ENCODE results near the gene SLC25A25.

SLC25A25 gene

GRCh38 chr9:128087262-128087661 is 19.2 kb downstream of the SLC25A25 start:
- FAIRE-seq (no peak), DNase-seq (ENCODE audit: insufficient read length, low spot score) (no peak)
- TF ChIP-seq POU2F2 (IDR thresholded peaks at IDR 0.05; ENCODE audit: low read depth, low read length) (no peak), TAF1 (IDR thresholded peaks at IDR 0.05; ENCODE audit: low read depth, low read length) (no peak), POLR2AphosphoS5 (IDR thresholded peaks at IDR 0.05; ENCODE audit: low read depth, low read length) (no peak), PAX5 (IDR thresholded peaks at IDR 0.05; ENCODE audit: insufficient read depth, low read length, severe bottlenecking) (no peak), SPI1 (IDR thresholded peaks at IDR 0.05; ENCODE audit: low read depth, low read length) (no peak), POLR2A (IDR thresholded peaks at IDR 0.05; ENCODE audit: low read depth, low read length) (no peak)

GRCh38 chr9:128088253-128088945 is 20.4 kb downstream of the SLC25A25 start:
- no peak for FAIRE-seq
- no peak for DNase-seq (ENCODE audit: insufficient read length, low spot score)
- TF ChIP-seq TAF1 (IDR thresholded peaks at IDR 0.05; ENCODE audit: low read depth, low read length): no peak
- TF ChIP-seq POLR2AphosphoS5 (IDR thresholded peaks at IDR 0.05; ENCODE audit: low read depth, low read length): no peak

DNA sequence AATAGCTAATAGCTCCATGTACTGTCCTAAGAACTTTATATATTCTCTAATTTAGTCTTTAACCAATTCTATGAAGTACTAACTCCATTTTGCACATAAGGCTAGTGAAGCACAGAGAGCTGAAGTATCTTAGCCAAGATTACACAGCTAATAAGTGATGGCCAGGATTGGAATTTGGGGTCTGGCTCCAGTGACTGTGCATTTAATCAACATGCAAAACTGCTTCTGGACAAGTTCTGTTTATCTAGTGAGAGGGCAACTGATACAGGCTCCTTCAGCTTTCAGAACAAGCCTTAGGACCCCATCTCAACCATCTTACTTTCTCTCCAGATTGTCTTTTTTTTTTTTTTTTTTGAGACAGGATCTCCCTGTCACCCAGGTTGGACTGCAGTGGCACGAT is 21.3 kb downstream of the SLC25A25 start:
- DNase-seq (ENCODE audit: insufficient read length, low spot score) (no peak), FAIRE-seq (no peak)
- TF ChIP-seq TAF1 (IDR thresholded peaks at IDR 0.05; ENCODE audit: low read depth, low read length) (no peak), PAX5 (IDR thresholded peaks at IDR 0.05; ENCODE audit: insufficient read depth, low read length, severe bottlenecking) (no peak), SPI1 (IDR thresholded peaks at IDR 0.05; ENCODE audit: low read depth, low read length) (no peak), POLR2A (IDR thresholded peaks at IDR 0.05; ENCODE audit: low read depth, low read length) (no peak), POLR2AphosphoS5 (IDR thresholded peaks at IDR 0.05; ENCODE audit: low read depth, low read length) (no peak), POU2F2 (IDR thresholded peaks at IDR 0.05; ENCODE audit: low read depth, low read length) (no peak)

GRCh38 chr9:128091144-128091543 is 23.1 kb downstream of the SLC25A25 start:
- TF ChIP-seq PAX5 (IDR thresholded peaks at IDR 0.05; ENCODE audit: insufficient read depth, low read length, severe bottlenecking) (no peak), POLR2A (IDR thresholded peaks at IDR 0.05; ENCODE audit: low read depth, low read length) (no peak), POU2F2 (IDR thresholded peaks at IDR 0.05; ENCODE audit: low read depth, low read length) (no peak), SPI1 (IDR thresholded peaks at IDR 0.05; ENCODE audit: low read depth, low read length) (no peak), TAF1 (IDR thresholded peaks at IDR 0.05; ENCODE audit: low read depth, low read length) (no peak), POLR2AphosphoS5 (IDR thresholded peaks at IDR 0.05; ENCODE audit: low read depth, low read length) (no peak)
- no peak for DNase-seq (ENCODE audit: insufficient read length, low spot score)

DNA sequence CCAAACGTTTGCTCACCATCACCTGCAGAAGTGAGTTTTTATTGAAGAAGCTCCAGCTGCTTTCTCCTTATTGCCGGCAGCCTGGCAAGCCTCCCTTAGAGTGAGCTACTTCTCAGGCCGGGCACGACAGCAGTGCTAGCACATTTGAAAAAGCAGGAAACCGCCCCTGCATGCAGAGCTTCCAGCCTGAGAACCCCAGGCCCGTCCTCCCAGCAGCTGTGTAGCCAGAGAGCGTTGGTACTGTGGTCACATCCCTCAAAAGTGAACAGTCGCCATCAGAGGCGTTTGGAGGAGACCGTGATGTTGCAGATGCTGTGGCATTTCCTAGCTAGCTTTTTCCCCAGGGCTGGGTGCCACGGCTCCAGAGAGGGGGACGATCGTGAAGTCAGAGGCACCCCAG is 23.5 kb downstream of the SLC25A25 start:
- no peak for DNase-seq (ENCODE audit: insufficient read length, low spot score)
- TF ChIP-seq SPI1 (IDR thresholded peaks at IDR 0.05; ENCODE audit: low read depth, low read length): no peak
- no peak for TF ChIP-seq POLR2AphosphoS5 (IDR thresholded peaks at IDR 0.05; ENCODE audit: low read depth, low read length)
- TF ChIP-seq POLR2A (IDR thresholded peaks at IDR 0.05; ENCODE audit: low read depth, low read length): no peak
- no peak for TF ChIP-seq TAF1 (IDR thresholded peaks at IDR 0.05; ENCODE audit: low read depth, low read length)
- TF ChIP-seq PAX5 (IDR thresholded peaks at IDR 0.05; ENCODE audit: insufficient read depth, low read length, severe bottlenecking): no peak
- TF ChIP-seq POU2F2 (IDR thresholded peaks at IDR 0.05; ENCODE audit: low read depth, low read length): no peak
- FAIRE-seq: no peak

More at GRCh38 chr9:128091144-128091543, 23.1 kb downstream of the SLC25A25 start:
- FAIRE-seq: no peak

DNA sequence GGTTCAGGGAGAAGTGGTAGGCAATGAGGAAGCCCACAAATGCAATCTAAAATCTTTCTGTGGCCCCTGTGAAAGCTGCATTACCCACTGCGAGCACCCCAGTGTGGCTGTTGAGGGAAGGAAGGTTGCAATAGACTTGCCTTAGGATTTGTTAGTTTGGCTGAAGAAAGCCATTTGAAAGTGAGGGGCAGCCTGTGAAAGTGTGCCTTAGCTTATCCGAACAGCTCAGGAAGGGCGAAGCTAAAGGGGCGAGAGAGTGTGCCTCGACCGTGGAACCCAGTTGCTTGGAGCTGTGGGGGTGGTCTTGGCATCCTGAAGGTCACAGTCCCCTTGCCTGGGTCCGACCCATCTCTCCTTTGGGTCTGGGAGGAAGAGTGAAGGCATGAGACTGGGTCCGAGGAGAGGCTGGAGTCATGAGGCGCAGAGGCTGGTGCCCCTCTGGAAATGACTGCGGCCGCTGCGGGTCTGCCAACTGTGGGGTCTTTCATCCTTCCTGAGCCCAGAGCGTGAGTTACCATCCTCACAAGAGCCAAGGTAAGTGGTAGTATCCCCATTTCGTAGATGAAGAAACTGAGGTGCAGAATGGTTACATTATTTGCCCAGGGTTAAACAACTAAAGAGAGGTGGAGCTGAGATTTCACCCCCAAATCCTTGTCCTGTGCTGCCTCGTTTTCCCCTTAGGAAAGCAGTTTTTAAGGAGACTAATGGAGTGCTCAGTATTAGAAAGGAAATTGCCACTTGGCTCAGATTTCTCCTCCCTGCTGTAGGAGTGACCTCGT is 24.4 kb downstream of the SLC25A25 start:
- TF ChIP-seq SPI1 (IDR thresholded peaks at IDR 0.05; ENCODE audit: low read depth, low read length): no peak
- TF ChIP-seq PAX5 (IDR thresholded peaks at IDR 0.05; ENCODE audit: insufficient read depth, low read length, severe bottlenecking): no peak
- no peak for TF ChIP-seq TAF1 (IDR thresholded peaks at IDR 0.05; ENCODE audit: low read depth, low read length)
- TF ChIP-seq POLR2A (IDR thresholded peaks at IDR 0.05; ENCODE audit: low read depth, low read length): no peak
- no peak for FAIRE-seq
- DNase-seq (ENCODE audit: insufficient read length, low spot score): no peak

DNA sequence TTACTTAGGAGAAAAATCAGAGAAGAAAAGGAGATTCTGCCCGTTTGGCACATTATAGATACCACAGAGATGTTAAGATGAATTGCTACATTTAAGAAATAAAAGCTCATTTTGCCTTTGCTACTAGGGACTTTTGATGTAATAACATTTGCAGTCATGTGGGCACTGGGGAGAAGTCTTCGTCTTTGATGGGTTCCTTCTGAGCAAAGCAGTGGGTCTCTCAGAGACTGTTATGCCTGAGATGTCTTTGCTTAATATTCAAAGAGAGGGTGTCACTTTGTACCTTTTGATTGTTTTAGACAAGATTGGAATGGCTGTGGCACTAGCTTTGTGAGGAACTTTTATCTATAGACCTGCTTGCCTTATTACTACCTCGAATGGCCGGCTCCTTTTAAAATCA is 25.0 kb downstream of the SLC25A25 start:
- FAIRE-seq (no peak), DNase-seq (ENCODE audit: insufficient read length, low spot score) (no peak)
- no peak for TF ChIP-seq POU2F2 (IDR thresholded peaks at IDR 0.05; ENCODE audit: low read depth, low read length)
- no peak for TF ChIP-seq SPI1 (IDR thresholded peaks at IDR 0.05; ENCODE audit: low read depth, low read length)

DNA sequence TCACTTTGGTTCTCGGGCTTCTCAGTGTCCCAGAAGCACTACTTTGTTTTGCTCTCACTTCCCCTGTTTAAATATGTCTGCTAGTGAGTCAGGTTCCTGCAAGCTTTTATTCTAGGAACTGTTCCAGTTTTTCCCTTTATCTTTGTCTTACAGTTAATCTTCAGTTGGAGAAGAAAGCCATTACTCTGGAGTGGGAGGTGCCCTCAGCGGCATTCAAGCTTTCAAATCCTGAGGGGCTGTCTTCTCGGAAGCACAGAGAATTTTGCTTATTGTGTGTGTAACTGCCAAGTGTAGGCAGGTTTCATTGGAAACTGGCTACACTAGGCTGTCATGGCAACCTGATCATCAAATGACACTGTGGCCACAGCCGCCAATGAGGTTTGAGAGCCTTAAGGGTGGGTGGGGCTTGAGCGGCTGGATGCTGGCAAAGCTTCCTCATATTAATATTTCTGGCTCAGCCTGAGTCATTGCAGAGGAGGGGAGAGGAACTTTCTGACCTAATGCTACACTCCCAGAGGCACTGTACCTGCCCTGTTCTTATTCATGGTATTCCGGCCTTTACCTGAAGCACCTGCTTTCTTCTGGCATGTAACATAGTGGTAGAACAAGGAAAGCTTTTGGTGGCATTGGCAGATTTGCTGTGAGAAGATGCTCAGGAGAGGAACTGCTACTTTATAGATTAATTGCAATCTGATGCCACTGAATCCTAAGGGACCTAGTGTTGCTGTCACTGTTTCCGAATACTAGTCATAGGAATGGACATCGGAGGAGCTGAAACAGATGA is 26.3 kb downstream of the SLC25A25 start:
- peak; percentile 45 for FAIRE-seq
- TF ChIP-seq POLR2A (IDR thresholded peaks at IDR 0.05; ENCODE audit: low read depth, low read length) (0 out of 2 replicates have a peak, but pooled peaks have one; percentile 30), SPI1 (IDR thresholded peaks at IDR 0.05; ENCODE audit: low read depth, low read length) (peak; percentile 83), POLR2AphosphoS5 (IDR thresholded peaks at IDR 0.05; ENCODE audit: low read depth, low read length) (no peak), POU2F2 (IDR thresholded peaks at IDR 0.05; ENCODE audit: low read depth, low read length) (no peak)

GRCh38 chr9:128094950-128095544 is 27.0 kb downstream of the SLC25A25 start:
- no peak for FAIRE-seq
- no peak for DNase-seq (ENCODE audit: insufficient read length, low spot score)
- TF ChIP-seq TAF1 (IDR thresholded peaks at IDR 0.05; ENCODE audit: low read depth, low read length) (no peak), POLR2A (IDR thresholded peaks at IDR 0.05; ENCODE audit: low read depth, low read length) (no peak), SPI1 (IDR thresholded peaks at IDR 0.05; ENCODE audit: low read depth, low read length) (no peak), PAX5 (IDR thresholded peaks at IDR 0.05; ENCODE audit: insufficient read depth, low read length, severe bottlenecking) (no peak), POLR2AphosphoS5 (IDR thresholded peaks at IDR 0.05; ENCODE audit: low read depth, low read length) (no peak), POU2F2 (IDR thresholded peaks at IDR 0.05; ENCODE audit: low read depth, low read length) (no peak)

More for the DNA sequence above, 26.3 kb downstream of the SLC25A25 start:
- DNase-seq (ENCODE audit: insufficient read length, low spot score): peak; percentile 79

Measured in GM12891 (cell line).